Upper lobe of left lung (tissue), 4 donors: Measurements from ENCODE around the gene PLD2.

Source experiments
- CTCF ChIP-seq, 6 experiments: fragments of 450-650 bp in 4 of 6; fragments of 200-600 bp in 2 of 6; sonication (generic) in 2 of 6; IDR thresholded peaks; one replicate each; pipeline ENCODE4 v1.5.1; 2016 to 2019; ENCODE audit warnings: antibody characterized with exemption in 6 of 6
- EP300 ChIP-seq, 4 donors: sonication (generic); formaldehyde crosslinking; IDR thresholded peaks; one replicate each; pipeline ENCODE4 v1.5.1; 2017; ENCODE audit warnings: antibody characterized with exemption in 4 of 4, control low read depth in 2 of 4
- POLR2A ChIP-seq, 4 donors: fragments of 450-650 bp; IDR thresholded peaks; one replicate each; pipeline ENCODE4 v1.5.1; 2016 to 2017; ENCODE audit warnings: antibody characterized with exemption in 4 of 4, mild to moderate bottlenecking in 2 of 4
- POLR2AphosphoS5 ChIP-seq, 2 donors: sonication (generic); formaldehyde crosslinking; IDR thresholded peaks; one replicate each; pipeline ENCODE4 v1.5.1; 2017; ENCODE audit warnings: antibody characterized with exemption in 2 of 2

DNA sequence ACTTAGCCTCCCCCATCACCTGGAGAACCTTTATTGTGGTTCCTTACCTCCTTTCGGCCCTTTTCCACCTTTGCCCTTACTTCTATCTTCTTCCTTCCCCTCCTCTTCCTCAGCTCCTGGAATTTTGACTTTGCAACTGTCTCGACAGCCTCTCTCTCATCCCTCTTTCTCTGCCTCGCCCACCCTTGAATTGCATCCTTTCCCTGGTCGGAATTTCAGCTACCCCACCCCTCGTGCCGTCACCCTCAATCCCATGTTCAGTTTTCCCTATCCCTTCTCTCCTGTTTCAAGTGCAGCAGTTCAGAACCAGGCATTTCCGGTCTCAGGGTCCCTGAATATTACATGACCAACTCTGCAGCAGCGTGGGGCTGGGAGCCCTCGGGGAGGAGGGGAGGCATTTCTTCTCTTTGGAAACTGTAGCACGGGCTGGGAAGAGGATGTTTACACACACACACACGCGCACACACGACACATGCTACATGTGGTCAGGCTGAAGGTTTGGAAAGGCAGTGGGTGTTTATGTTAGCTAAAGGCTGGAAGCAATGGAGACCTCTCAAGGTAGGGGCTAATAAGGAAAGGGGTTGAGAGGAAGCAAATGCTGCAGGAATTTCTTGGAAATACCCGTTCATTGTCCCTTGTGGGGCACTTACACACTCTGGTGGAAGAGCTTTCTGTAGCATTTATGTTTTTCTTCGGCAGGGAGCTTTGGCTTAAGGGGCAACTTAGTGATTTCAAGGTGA, 27.2 kb downstream of the PLD2 start:
- TF ChIP-seq CTCF (IDR thresholded peaks at IDR 0.05) (no peak), POLR2AphosphoS5 (IDR thresholded peaks at IDR 0.05) (peak in 1 of 2 donors; percentile 74), POLR2A (IDR thresholded peaks at IDR 0.05) (no peak), EP300 (IDR thresholded peaks at IDR 0.05) (no peak)
